Liver (tissue), 9 donors: Measurements from ENCODE around the gene CFAP299. TPM values are rescaled to one million over a fixed set of nuclear protein-coding genes. Genes with fewer than 3 reads are reported as not detected.

Source experiments
- DNase-seq: peaks from one replicate; pipeline ENCODE4 v3.0.0-alpha.2; 2017; ENCODE audit warnings: low spot score
- H3K27ac ChIP-seq, 2 donors: one replicate each; pipeline ENCODE4 v1.7.0; 2013; ENCODE audit warnings: inconsistent platforms in 2 of 2, low read length in 2 of 2, control low read depth in 1 of 2, low read depth in 1 of 2, mild to moderate bottlenecking in 1 of 2
- H3K27me3 ChIP-seq, 4 donors: one replicate each; pipeline versions ENCODE4 v1.6.1 to v1.7.0; 2013; ENCODE audit warnings: low read length in 3 of 4, inconsistent platforms in 1 of 4, mild to moderate bottlenecking in 1 of 4, moderate library complexity in 1 of 4; ENCODE audit not compliant: control insufficient read depth in 4 of 4, insufficient read depth in 4 of 4
- H3K36me3 ChIP-seq, 4 donors: one replicate each; pipeline versions ENCODE4 v1.6.1 to v1.7.0; 2013; ENCODE audit warnings: low read length in 3 of 4, mild to moderate bottlenecking in 3 of 4, low read depth in 1 of 4, moderate library complexity in 1 of 4; ENCODE audit not compliant: control insufficient read depth in 4 of 4, insufficient read depth in 3 of 4
- H3K4me1 ChIP-seq, 4 donors: one replicate each; pipeline versions ENCODE4 v1.6.1 to v1.7.0; 2013; ENCODE audit warnings: low read length in 3 of 4, mild to moderate bottlenecking in 3 of 4, moderate library complexity in 1 of 4; ENCODE audit not compliant: control insufficient read depth in 4 of 4, insufficient read depth in 4 of 4
- H3K4me3 ChIP-seq, 3 donors: one replicate each; pipeline versions ENCODE4 v1.6.1 to v1.7.0; 2013; ENCODE audit warnings: low read length in 3 of 3, control low read depth in 1 of 3, low read depth in 1 of 3, mild to moderate bottlenecking in 1 of 3
- H3K9ac ChIP-seq, 2 donors: one replicate each; pipeline ENCODE4 v1.7.0; 2013; ENCODE audit warnings: low read length in 2 of 2, mild to moderate bottlenecking in 2 of 2, moderate library complexity in 2 of 2, control low read depth in 1 of 2, low read depth in 1 of 2
- H3K9me3 ChIP-seq, 4 donors: one replicate each; pipeline versions ENCODE4 v1.6.1 to v1.7.0; 2013; ENCODE audit warnings: low read length in 3 of 4; ENCODE audit not compliant: control insufficient read depth in 4 of 4
- ATF3 ChIP-seq: IDR thresholded peaks from 2 replicates; pipeline ENCODE4 v1.6.1; 2016; ENCODE audit warnings: antibody characterized with exemption
- CTCF ChIP-seq: fragments of 150-350 bp; IDR thresholded peaks from 2 replicates; pipeline ENCODE4 v1.5.1; 2017; ENCODE audit warnings: improper control_type of control experiment, low read depth, low read length; ENCODE audit not compliant: missing input control
- FOXA1 ChIP-seq: IDR thresholded peaks from 2 replicates; pipeline ENCODE4 v1.6.1; 2016; ENCODE audit warnings: antibody characterized with exemption
- HNF4A ChIP-seq, 2 donors: conservative IDR thresholded peaks; 2 replicates each; pipeline ENCODE4 v1.6.1; 2016; ENCODE audit warnings: antibody characterized with exemption in 2 of 2, mild to moderate bottlenecking in 2 of 2
- HNF4G ChIP-seq: IDR thresholded peaks from 2 replicates; pipeline ENCODE4 v1.6.1; 2016; ENCODE audit warnings: antibody characterized with exemption
- JUND ChIP-seq, 2 donors: IDR thresholded peaks; 2 replicates each; pipeline ENCODE4 v1.6.1; 2016; ENCODE audit warnings: antibody characterized with exemption in 2 of 2
- NR2F2 ChIP-seq: IDR thresholded peaks from 2 replicates; pipeline ENCODE4 v1.6.1; 2016; ENCODE audit warnings: antibody characterized with exemption
- RAD21 ChIP-seq, 2 donors: IDR thresholded peaks; 2 replicates each; pipeline ENCODE4 v1.6.1; 2016; ENCODE audit warnings: antibody characterized with exemption in 2 of 2, mild to moderate bottlenecking in 2 of 2
- REST ChIP-seq: IDR thresholded peaks from 2 replicates; pipeline ENCODE4 v1.6.1; 2016; ENCODE audit warnings: antibody characterized with exemption, mild to moderate bottlenecking
- RXRA ChIP-seq, 2 donors: IDR thresholded peaks; 2 replicates each; pipeline ENCODE4 v1.6.1; 2017 to 2018; ENCODE audit warnings: antibody characterized with exemption in 2 of 2, mild to moderate bottlenecking in 1 of 2
- ZBTB33 ChIP-seq: IDR thresholded peaks from 2 replicates; pipeline ENCODE4 v1.6.1; 2016; ENCODE audit warnings: antibody characterized with exemption
- WGBS: extraction: QIAGEN DNeasy Blood & Tissue Kit; methylation state at CpG from one replicate; pipeline ENCODE4 v1.1.7; 2013; 5-methylcytosine and 5-hydroxymethylcytosine counted together
- polyA plus RNA-seq, 2 donors: library from polyadenylated mRNA; stranded (reverse) in 1 of 2; unstranded in 1 of 2; fragments of 200-250 nt in 1 of 2; fragments of >200 nt in 1 of 2; fragmentation: Nextera tagmentation in 1 of 2; extraction: Ambion mirVana in 1 of 2; gene quantifications; one replicate each; pipeline versions ENCODE4 v1.2.1 to v1.2.3, GENCODE V29; 2013 to 2015
- total RNA-seq, 2 donors: library from RNA; depleted of rRNA; stranded (reverse); fragments of >200 nt; gene quantifications; one replicate each; pipeline ENCODE4 v1.2.3, GENCODE V29; 2014
- donor health status: healthy.
- donor health status: healthy.
- donor health status: healthy.
- donor health status: healthy.
- donor health status: healthy.

CFAP299 gene
- total and polyA plus RNA-seq, 4 donors: not detected

GRCh38 chr4:80839281-80839680 is 503.8 kb downstream of the CFAP299 start:
- WGBS: 83% methylated on average over 1 of the region's 1 CpG
- H3K9ac ChIP-seq: no peak overlapping the region
- H3K4me1 ChIP-seq: no peaks in the 10 kb centered on the region
- no peaks in the 10 kb centered on the region for H3K27me3 ChIP-seq
- H3K36me3 ChIP-seq: no peaks in the 10 kb centered on the region
- no peak overlapping the region for H3K27ac ChIP-seq
- no peak for TF ChIP-seq ZBTB33
- no peak for TF ChIP-seq ATF3
- TF ChIP-seq JUND (IDR thresholded peaks at IDR 0.05): no peak
- TF ChIP-seq RAD21 (IDR thresholded peaks at IDR 0.05): no peak
- TF ChIP-seq CTCF: no peak
- TF ChIP-seq REST: no peak
- TF ChIP-seq HNF4G: no peak
- no peak for TF ChIP-seq HNF4A (conservative IDR thresholded peaks at IDR 0.05)
- TF ChIP-seq RXRA (IDR thresholded peaks at IDR 0.05): no peak
- no peaks in the 10 kb centered on the region for H3K9me3 ChIP-seq
- no peak for DNase-seq
- H3K4me3 ChIP-seq: no peak overlapping the region

- no peak overlapping the region for H3K9ac ChIP-seq
- no peaks in the 10 kb centered on the region for H3K27me3 ChIP-seq
- H3K4me1 ChIP-seq: no peaks in the 10 kb centered on the region
- H3K36me3 ChIP-seq: no peaks in the 10 kb centered on the region
- DNase-seq: no peak
- no peaks in the 10 kb centered on the region for H3K9me3 ChIP-seq
- no peak overlapping the region for H3K27ac ChIP-seq
- TF ChIP-seq CTCF (no peak), FOXA1 (no peak), ATF3 (no peak), HNF4G (no peak), ZBTB33 (no peak), NR2F2 (no peak)
- no peak overlapping the region for H3K4me3 ChIP-seq
Measured at GRCh38 chr4:80839792-80840191, 504.3 kb downstream of the CFAP299 start.
